K562 (cell line): ENCODE data around the gene GAPDH.

ENCODE experiments used
- BACH1 ChIP-seq: fragments of 200-800 bp; sonication (Bioruptor generic); IDR thresholded peaks from 2 replicates; pipeline ENCODE4 v1.6.1; 2016; ENCODE audit warnings: missing genetic modification characterization, missing compliant biosample characterization
- EGR1 ChIP-seq: fragments of 450-650 bp; conservative IDR thresholded peaks from 2 replicates; pipeline ENCODE4 v1.6.1; 2017; ENCODE audit warnings: mild to moderate bottlenecking
- EP300 ChIP-seq: IDR thresholded peaks from 2 replicates; pipeline ENCODE4 v1.6.1; 2012; ENCODE audit warnings: low read length, improper control_type of control experiment
- EZH2 ChIP-seq: IDR thresholded peaks from 2 replicates; pipeline ENCODE4 v1.6.1; 2012; ENCODE audit warnings: low read depth, mild to moderate bottlenecking, inconsistent platforms, low read length, borderline replicate concordance
- HIVEP1 ChIP-seq: fragments of 250-450 bp; sonication (Bioruptor Pico); IDR thresholded peaks from 2 replicates; pipeline ENCODE4 v1.4.0; 2020; ENCODE audit warnings: mild to moderate bottlenecking
- SIN3A ChIP-seq, 2 experiments: fragments of 150-350 bp in 1 of 2; IDR thresholded peaks; 2 replicates each; pipeline ENCODE4 v1.6.1; 2011 to 2016; ENCODE audit warnings: borderline replicate concordance in 2 of 2, low read depth in 2 of 2, low read length in 2 of 2, mild to moderate bottlenecking in 2 of 2, moderate library complexity in 2 of 2; ENCODE audit not compliant: control insufficient read depth in 1 of 2
- TAL1 ChIP-seq: fragments of 450-650 bp; IDR thresholded peaks from 2 replicates; pipeline ENCODE4 v1.6.1; 2016; ENCODE audit warnings: mild to moderate bottlenecking
- YY1 ChIP-seq, 3 experiments: IDR thresholded peaks; 2 replicates each; pipeline ENCODE4 v1.6.1; 2011; ENCODE audit warnings: low read length in 2 of 3, mild to moderate bottlenecking in 2 of 3, moderate library complexity in 2 of 3, borderline replicate concordance in 1 of 3, control low read depth in 1 of 3, low read depth in 1 of 3; ENCODE audit not compliant: insufficient read depth in 3 of 3, insufficient replicate concordance in 2 of 3, control insufficient read depth in 1 of 3, insufficient read length in 1 of 3; ENCODE audit errors: extremely low read depth in 1 of 3
- ZFP1 ChIP-seq: fragments of 450-650 bp; formaldehyde crosslinking; IDR thresholded peaks from 2 replicates; pipeline ENCODE4 v1.4.0; 2020; ENCODE audit warnings: mild to moderate bottlenecking, mixed read lengths
- ZNF311 ChIP-seq: fragments of 250-450 bp; sonication (Bioruptor Pico); IDR thresholded peaks from 2 replicates; pipeline ENCODE4 v1.4.0; 2020; ENCODE audit warnings: mild to moderate bottlenecking, moderate library complexity
- TF ChIP-seq, protein P1 (sequence below), 3 experiments: IDR thresholded peaks in 2 of 3; conservative IDR thresholded peaks in 1 of 3; 2 replicates each; pipeline ENCODE4 v1.5.1; 2011 to 2012; ENCODE audit warnings: low read length in 3 of 3, mild to moderate bottlenecking in 3 of 3, control low read depth in 2 of 3, improper control_type of control experiment in 1 of 3, inconsistent platforms in 1 of 3, low read depth in 1 of 3, mixed read lengths in 1 of 3, moderate library complexity in 1 of 3; ENCODE audit not compliant: insufficient read depth in 2 of 3
- TF ChIP-seq, protein P2 (sequence below): fragments of 450-650 bp; conservative IDR thresholded peaks from 2 replicates; pipeline ENCODE4 v1.6.1; 2016; ENCODE audit warnings: missing genetic modification characterization, low read depth, mild to moderate bottlenecking, missing compliant biosample characterization, moderate library complexity
- TF ChIP-seq, protein P3 (sequence below): sonication (generic); formaldehyde crosslinking; IDR thresholded peaks from 2 replicates; pipeline ENCODE4 v1.5.0; 2020; ENCODE audit warnings: missing genetic modification reagents

DNA sequence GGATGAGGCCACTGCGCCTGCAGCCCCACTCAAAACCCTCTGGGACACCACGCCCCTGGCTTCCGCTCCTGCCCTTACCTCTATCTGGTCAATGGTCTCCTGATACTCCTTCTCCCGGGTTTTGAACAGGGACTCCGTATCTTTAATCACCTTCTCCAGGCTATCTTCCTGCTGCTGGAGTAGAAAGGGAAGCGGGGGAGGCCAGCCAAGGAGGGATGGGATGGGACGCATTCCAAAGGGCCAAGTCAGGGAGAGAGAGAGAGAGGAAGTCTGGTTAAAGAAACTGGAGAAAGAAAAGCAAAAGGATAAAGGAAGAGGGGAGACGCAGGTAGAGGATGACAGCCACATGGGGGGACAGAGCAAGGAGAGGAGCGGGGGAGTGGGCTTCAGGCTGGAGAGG is 13.7 kb downstream of the GAPDH start:
- TF ChIP-seq ZFP1 (CRISPR knock-in tag) (no peak), BACH1 (tag) (no peak), EZH2 (no peak), TAL1 (no peak), EP300 (no peak), YY1 (IDR thresholded peaks at IDR 0.05; ENCODE audit: borderline replicate concordance in 1 of 3, control insufficient read depth in 1 of 3, extremely low read depth in 1 of 3, insufficient read depth in 3 of 3, insufficient read length in 1 of 3, insufficient replicate concordance in 2 of 3, low read depth in 1 of 3, low read length in 2 of 3) (no peak), ZNF311 (CRISPR knock-in tag) (no peak), HIVEP1 (no peak), SIN3A (IDR thresholded peaks at IDR 0.05; ENCODE audit: borderline replicate concordance in 2 of 2, control insufficient read depth in 1 of 2, low read depth in 2 of 2, low read length in 2 of 2) (no peak), EGR1 (no peak)
- TF ChIP-seq, protein P1, sequence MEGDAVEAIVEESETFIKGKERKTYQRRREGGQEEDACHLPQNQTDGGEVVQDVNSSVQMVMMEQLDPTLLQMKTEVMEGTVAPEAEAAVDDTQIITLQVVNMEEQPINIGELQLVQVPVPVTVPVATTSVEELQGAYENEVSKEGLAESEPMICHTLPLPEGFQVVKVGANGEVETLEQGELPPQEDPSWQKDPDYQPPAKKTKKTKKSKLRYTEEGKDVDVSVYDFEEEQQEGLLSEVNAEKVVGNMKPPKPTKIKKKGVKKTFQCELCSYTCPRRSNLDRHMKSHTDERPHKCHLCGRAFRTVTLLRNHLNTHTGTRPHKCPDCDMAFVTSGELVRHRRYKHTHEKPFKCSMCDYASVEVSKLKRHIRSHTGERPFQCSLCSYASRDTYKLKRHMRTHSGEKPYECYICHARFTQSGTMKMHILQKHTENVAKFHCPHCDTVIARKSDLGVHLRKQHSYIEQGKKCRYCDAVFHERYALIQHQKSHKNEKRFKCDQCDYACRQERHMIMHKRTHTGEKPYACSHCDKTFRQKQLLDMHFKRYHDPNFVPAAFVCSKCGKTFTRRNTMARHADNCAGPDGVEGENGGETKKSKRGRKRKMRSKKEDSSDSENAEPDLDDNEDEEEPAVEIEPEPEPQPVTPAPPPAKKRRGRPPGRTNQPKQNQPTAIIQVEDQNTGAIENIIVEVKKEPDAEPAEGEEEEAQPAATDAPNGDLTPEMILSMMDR (IDR thresholded peaks at IDR 0.05 in 2 of 3, conservative IDR thresholded peaks at IDR 0.05 in 1 of 3; ENCODE audit: insufficient read depth in 2 of 3, low read depth in 1 of 3, low read length in 3 of 3) = no peak
- TF ChIP-seq, protein P2, sequence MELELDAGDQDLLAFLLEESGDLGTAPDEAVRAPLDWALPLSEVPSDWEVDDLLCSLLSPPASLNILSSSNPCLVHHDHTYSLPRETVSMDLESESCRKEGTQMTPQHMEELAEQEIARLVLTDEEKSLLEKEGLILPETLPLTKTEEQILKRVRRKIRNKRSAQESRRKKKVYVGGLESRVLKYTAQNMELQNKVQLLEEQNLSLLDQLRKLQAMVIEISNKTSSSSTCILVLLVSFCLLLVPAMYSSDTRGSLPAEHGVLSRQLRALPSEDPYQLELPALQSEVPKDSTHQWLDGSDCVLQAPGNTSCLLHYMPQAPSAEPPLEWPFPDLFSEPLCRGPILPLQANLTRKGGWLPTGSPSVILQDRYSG (tag) = no peak
- TF ChIP-seq, protein P3, sequence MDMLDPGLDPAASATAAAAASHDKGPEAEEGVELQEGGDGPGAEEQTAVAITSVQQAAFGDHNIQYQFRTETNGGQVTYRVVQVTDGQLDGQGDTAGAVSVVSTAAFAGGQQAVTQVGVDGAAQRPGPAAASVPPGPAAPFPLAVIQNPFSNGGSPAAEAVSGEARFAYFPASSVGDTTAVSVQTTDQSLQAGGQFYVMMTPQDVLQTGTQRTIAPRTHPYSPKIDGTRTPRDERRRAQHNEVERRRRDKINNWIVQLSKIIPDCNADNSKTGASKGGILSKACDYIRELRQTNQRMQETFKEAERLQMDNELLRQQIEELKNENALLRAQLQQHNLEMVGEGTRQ (CRISPR knock-in tag) = no peak
